GM18498 (cell line): Measurements from ENCODE around the gene GYPB.
"Not testable (repeated sequence)": the region's sequence is repeated elsewhere in the genome, so short reads cannot be mapped to it uniquely, and the experiment has no call there.

Experiments
- ATAC-seq: cut with Tn5 transposase; IDR thresholded peaks from one replicate; pipeline ENCODE4 v1.9.1; 2021; ENCODE audit warnings: mild to moderate bottlenecking, moderate library complexity; ENCODE audit not compliant: unreplicated experiment

GYPB gene

GRCh38 chr4:144019277-144019676 is at the start of gene GYPB:
TSS of gene GYPB (minus strand) at chr4:144019380. CDS start at chr4:144019287, 93 bp downstream.
- ATAC-seq: not testable (repeated sequence)

- not testable (repeated sequence) for ATAC-seq
These were observed 42.4 kb upstream of the GYPB start for GRCh38 chr4:144061556-144061955.

- not testable (repeated sequence) for ATAC-seq
These were observed 41.2 kb upstream of the GYPB start for GRCh38 chr4:144060234-144060859.

- no peak for ATAC-seq
These were observed 37.6 kb upstream of the GYPB start for GRCh38 chr4:144056800-144057199.

- not testable (repeated sequence) for ATAC-seq
These were observed 36.2 kb upstream of the GYPB start for GRCh38 chr4:144055336-144055735.

GRCh38 chr4:144051494-144051893 is 32.3 kb upstream of the GYPB start:
- not testable (repeated sequence) for ATAC-seq

GRCh38 chr4:144050631-144051030 is 31.5 kb upstream of the GYPB start:
- ATAC-seq: not testable (repeated sequence)

- ATAC-seq: not testable (repeated sequence)
These were observed 30.6 kb upstream of the GYPB start for GRCh38 chr4:144049495-144050424.

GRCh38 chr4:144044936-144045335 is 25.8 kb upstream of the GYPB start:
- not testable (repeated sequence) for ATAC-seq

GRCh38 chr4:144032580-144032979 is 13.4 kb upstream of the GYPB start:
- ATAC-seq: not testable (repeated sequence)

- not testable (repeated sequence) for ATAC-seq
These were observed 12.7 kb upstream of the GYPB start for GRCh38 chr4:144031875-144032274.

- not testable (repeated sequence) for ATAC-seq
These were observed 12.2 kb upstream of the GYPB start for GRCh38 chr4:144031369-144031768.

- not testable (repeated sequence) for ATAC-seq
These were observed 11.5 kb upstream of the GYPB start for GRCh38 chr4:144030708-144031107.

- not testable (repeated sequence) for ATAC-seq
These were observed 7.5 kb upstream of the GYPB start for GRCh38 chr4:144026682-144027081.

GRCh38 chr4:144024399-144025053 is 5.3 kb upstream of the GYPB start:
- ATAC-seq: not testable (repeated sequence)

GRCh38 chr4:144022772-144023400 is 3.7 kb upstream of the GYPB start:
- not testable (repeated sequence) for ATAC-seq

GRCh38 chr4:144021336-144021990 is 2.3 kb upstream of the GYPB start:
- peak; percentile 91 for ATAC-seq

GRCh38 chr4:144018223-144019000 is 768 bp downstream of the GYPB start:
- ATAC-seq: not testable (repeated sequence)

- not testable (repeated sequence) for ATAC-seq
These were observed 1.9 kb downstream of the GYPB start for GRCh38 chr4:144017271-144017670.
